Measurements from ENCODE around the gene EXOSC7. TPM values are rescaled to one million over a fixed set of nuclear protein-coding genes. Genes with fewer than 3 reads are reported as not detected.

EXOSC7 gene
- total RNA-seq, 1 experiment from 2014 or later = 54.0 TPM

DNA sequence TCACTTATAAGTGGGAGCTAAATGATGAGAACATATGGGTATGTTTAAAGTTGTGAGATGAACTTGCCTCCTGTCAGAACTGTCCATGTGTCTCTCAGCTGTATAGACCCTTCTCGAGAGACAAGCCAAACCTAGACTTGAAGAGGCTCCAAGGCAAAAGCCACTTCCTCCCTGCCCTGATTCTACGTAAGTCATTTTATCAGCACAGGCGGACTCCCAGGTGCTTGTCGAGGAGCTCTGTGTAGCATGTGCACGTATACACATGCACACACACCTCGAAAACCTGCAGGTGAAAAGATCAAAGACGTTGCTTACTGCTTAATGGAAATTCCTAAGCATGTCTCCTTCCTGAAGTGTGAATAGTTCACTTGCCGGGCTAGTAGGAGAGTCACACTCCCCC lies 44.5 kb downstream of the EXOSC7 start:
- DNase-seq (ENCODE audit: extremely low read depth, low read depth) = no peak

GRCh38 chr3:45021524-45022297 lies 45.7 kb downstream of the EXOSC7 start:
- DNase-seq (ENCODE audit: extremely low read depth, low read depth) = no peak

- no peak for DNase-seq (ENCODE audit: extremely low read depth, low read depth)
These were observed 47.6 kb downstream of the EXOSC7 start for GRCh38 chr3:45023675-45024074.

GRCh38 chr3:45024542-45025255 lies 48.7 kb downstream of the EXOSC7 start:
- no peak for DNase-seq (ENCODE audit: extremely low read depth, low read depth)

DNA sequence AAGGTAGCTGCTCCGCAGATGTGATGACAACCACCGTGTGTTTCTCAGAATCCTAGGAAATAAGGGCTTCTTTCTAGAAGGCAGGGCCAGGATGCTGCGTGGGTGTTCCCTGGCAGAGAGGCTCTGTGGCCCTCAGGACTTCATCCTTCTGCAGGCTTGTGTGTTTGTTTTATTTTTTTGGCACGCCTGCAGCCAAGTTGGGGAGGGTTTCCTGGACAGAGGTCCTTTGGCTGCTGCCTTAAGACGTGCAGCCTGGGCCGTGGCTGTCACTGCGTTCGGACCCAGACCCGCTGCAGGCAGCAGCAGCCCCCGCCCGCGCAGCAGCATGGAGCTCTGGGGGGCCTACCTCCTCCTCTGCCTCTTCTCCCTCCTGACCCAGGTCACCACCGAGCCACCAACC lies 50.0 kb downstream of the EXOSC7 start, which contains the start of gene CLEC3B:
Gene CLEC3B, plus strand, starts transcription at position 266 of the 400 bp plus-strand sequence. Its CDS starts 60 bp downstream, at position 326.
- DNase-seq (ENCODE audit: extremely low read depth, low read depth) = no peak

- DNase-seq (ENCODE audit: extremely low read depth, low read depth) = no peak
These were observed 50.9 kb downstream of the EXOSC7 start for GRCh38 chr3:45026957-45027356.

GRCh38 chr3:45027441-45027840 lies 51.4 kb downstream of the EXOSC7 start:
- DNase-seq (ENCODE audit: extremely low read depth, low read depth) = no peak

GRCh38 chr3:45029216-45029615 lies 53.2 kb downstream of the EXOSC7 start:
- DNase-seq (ENCODE audit: extremely low read depth, low read depth) = no peak

GRCh38 chr3:45029661-45030060 lies 53.6 kb downstream of the EXOSC7 start:
- no peak for DNase-seq (ENCODE audit: extremely low read depth, low read depth)

DNA sequence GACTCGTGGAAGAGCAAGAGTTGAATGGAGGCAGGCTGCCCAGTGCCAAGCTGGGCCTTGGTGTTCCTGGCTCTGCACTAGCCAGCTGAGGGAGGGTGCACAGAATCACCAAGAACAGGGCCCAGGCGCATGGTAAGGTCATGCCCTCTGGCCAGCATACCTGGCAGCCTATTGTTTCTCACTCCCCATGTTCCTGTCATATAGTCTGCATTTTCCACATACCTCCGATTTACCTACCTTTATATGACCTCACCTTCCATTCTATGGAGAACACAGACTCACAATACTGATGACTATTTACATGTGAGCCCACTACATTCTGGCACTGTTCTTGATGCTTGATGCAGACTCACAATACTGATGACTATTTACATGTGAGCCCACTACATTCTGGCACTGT lies 55.5 kb downstream of the EXOSC7 start:
- DNase-seq (ENCODE audit: extremely low read depth, low read depth) = no peak

DNA sequence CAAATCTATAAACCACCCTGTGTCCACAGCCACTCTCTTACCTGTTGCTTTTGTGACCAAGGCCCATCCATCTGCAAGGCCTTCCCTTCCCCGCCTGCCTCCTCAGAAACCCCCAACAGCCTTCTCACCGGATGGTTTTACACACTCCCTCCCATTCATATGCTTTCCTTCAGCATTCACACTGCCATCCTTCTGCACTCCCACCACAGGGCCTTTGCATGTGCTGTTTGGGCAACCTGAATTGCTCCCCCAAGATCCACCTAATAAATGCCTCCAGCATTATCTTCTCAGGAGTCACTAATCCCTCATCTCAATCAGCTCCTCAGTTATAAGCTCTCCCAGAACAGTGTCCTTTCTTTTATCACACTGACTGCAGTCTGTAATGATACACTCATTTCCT lies 56.1 kb downstream of the EXOSC7 start:
- no peak for DNase-seq (ENCODE audit: extremely low read depth, low read depth)

DNA sequence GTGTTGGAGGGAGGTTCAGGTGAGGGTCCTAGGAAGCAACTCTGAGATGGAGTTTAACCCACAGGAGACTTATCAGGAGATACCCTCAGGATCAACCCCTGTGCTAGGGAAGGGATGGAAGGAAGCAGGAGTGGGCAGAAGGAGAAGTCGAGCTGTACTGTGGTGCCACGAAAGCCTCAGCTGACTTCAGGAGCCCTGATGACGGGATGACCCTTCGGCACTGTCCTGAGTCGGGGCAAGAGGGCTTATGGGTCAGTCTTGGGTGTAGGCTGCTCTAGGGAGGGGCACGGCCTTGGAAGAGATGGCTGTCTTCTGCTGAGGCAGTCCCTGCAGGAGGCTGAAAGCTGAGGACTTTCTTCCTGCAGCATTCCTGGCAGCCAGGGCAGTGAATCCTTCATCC lies 57.7 kb downstream of the EXOSC7 start:
- no peak for DNase-seq (ENCODE audit: extremely low read depth, low read depth)

- DNase-seq (ENCODE audit: extremely low read depth, low read depth) = no peak
These were observed 58.7 kb downstream of the EXOSC7 start for GRCh38 chr3:45034612-45035252.

- no peak for DNase-seq (ENCODE audit: extremely low read depth, low read depth)
These were observed 59.6 kb downstream of the EXOSC7 start for GRCh38 chr3:45035441-45036301.

DNA sequence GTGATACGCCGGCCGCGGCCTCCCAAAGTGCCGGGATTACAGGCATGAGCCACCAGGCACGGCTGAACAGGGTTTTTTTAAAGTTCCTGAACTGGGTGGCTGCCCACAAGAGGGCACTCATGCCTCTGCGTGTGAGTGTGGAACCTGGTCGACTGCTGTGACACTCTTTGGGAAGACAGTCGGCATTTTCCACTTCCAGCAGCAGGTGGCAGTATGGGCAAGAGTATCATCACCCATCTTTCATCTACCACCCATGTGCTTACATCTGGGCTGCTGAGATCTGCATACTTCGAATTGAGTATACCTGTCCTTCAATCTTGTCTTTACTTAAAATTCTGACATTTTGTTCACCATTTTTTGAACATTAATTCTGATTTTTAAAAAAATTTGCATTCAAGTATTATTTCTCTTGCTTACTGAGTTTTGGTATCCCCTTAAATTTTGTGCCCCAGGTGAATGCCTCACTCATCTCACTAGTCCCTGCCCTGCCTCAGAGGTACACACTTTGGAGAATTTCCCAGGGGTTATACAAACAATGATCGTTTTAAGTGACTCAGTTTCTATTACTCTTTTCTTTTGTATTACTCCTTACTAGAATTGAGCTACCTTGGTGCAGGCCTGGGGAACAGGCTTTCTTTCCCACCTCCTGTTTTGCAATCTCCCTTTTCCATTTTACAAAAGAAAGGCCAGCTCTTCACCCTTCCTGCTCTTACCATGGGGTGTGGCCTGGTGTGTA lies 61.8 kb downstream of the EXOSC7 start:
- DNase-seq (ENCODE audit: extremely low read depth, low read depth) = peak; percentile 93

DNA sequence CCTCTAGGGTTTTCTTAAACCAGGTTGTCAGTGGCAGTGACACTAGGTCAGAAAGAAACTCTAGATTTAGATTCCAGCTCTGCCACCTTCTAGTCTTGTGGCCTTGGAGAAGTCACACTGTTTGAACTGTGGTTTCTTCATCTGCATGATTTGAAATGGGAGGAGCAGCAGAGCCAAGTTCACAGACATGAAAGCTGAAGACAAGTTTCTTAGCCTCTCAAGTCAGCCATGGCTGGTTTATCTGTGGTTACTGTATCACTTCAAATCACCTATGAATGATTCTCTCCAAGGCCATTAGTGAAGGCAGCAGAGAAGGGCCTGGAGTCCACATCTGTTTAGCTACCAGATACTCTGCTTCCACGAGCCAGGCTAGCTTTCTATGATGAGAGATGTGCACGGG lies 65.6 kb downstream of the EXOSC7 start:
- no peak for DNase-seq (ENCODE audit: extremely low read depth, low read depth)

DNA sequence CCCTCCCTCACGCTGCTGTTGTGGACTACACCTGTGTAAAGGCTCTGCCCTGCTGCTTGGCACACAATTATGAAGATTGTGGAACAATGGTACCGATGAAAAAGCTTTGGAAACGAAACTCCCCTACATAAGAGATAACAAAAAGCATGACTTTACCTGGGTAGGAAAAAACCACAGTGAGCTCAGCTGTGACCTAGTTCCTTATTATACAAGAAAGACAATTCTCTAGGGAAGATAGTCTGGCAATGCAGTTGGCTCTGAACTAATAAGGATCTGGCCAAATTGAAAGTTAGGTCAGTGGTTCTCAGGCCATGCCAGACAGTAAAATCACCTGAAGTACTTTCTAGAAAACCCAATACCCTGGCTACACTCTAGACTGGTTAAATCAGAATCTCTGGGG lies 66.1 kb downstream of the EXOSC7 start:
- DNase-seq (ENCODE audit: extremely low read depth, low read depth) = no peak

DNA sequence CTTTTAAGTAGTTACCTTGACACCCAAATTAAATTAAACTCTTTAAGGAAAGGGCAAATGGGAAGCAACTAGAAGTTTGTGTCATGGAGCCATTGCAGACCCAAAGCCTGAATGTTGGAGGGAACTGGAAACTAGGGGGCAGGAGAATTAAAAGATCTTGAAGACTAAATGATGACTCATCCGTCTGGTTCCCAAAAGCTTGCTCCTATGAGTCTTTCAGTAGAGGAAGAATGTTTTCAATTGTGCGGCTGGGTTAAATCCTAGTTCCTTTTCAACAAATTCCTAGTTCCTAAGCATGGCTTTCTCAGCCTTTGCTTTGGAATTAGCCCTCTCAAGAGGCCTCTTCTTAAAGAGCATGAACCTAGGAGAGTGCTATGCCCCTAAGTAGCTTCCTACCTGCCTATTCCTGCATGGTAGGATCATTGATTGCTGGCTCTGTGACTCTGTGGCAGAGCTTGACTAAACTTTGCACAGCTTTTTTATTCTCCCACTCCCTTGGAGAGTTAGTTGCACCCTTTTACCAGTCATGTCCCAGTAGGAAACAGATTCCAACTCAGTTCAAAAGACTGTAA lies 67.8 kb downstream of the EXOSC7 start:
- DNase-seq (ENCODE audit: extremely low read depth, low read depth) = no peak

- no peak for DNase-seq (ENCODE audit: extremely low read depth, low read depth)
These were observed 72.2 kb downstream of the EXOSC7 start for GRCh38 chr3:45048244-45048643.

- no peak for DNase-seq (ENCODE audit: extremely low read depth, low read depth)
These were observed 73.8 kb downstream of the EXOSC7 start for GRCh38 chr3:45049807-45050206.

All from NCI-H460 (cell line).